K562 treated with DMSO at 1 percent for 48 hours (cell line): ENCODE data around the gene SELENOK. TPM values are rescaled to one million over a fixed set of nuclear protein-coding genes. Genes with fewer than 3 reads are reported as not detected.

Source experiments
- total RNA-seq: library from RNA; unstranded; fragments of 300-600 nt; gene quantifications from 2 replicates; pipeline ENCODE4 v1.2.3, GENCODE V29; 2022; ENCODE audit warnings: low replicate concordance; ENCODE audit errors: extremely low read depth

Gene SELENOK
- not detected in 2 replicates for total RNA-seq

GRCh38 chr3:53891497-53892285 lies at the start of gene SELENOK:
SELENOK (minus strand) TSS chr3:53891859.

GRCh38 chr3:53881691-53882593 lies 9.7 kb downstream of the SELENOK start, which contains the start of gene ACTR8:
ACTR8 (minus strand) TSS chr3:53882152; CDS start chr3:53882101, 51 bp downstream.

GRCh38 chr3:53846134-53846850 lies 45.4 kb downstream of the SELENOK start, which contains the start of the genes CHDH and IL17RB:
CHDH (minus strand) TSS chr3:53846419; CDS start chr3:53824008, 22,411 bp downstream.
IL17RB (plus strand) TSS chr3:53846568; CDS start chr3:53846589, 21 bp downstream.

Other genes starting within 250 kb of the SELENOK start
- not detected in 2 replicates for gene CHDH, start 45.4 kb downstream of the SELENOK start, total RNA-seq
- not detected in 2 replicates for gene IL17RB, start 45.3 kb downstream of the SELENOK start, total RNA-seq
- gene ACTR8, start 9.7 kb downstream of the SELENOK start, total RNA-seq: not detected in 2 replicates
- not detected in 2 replicates for gene CACNA2D3, start 230.7 kb upstream of the SELENOK start, total RNA-seq